GM18499 (cell line): ENCODE results near the gene P4HA3.
"Not testable (repeated sequence)": the region's sequence is repeated elsewhere in the genome, so short reads cannot be mapped to it uniquely, and the experiment has no call there.

Experiments used
- ATAC-seq: cut with Tn5 transposase; IDR thresholded peaks from one replicate; pipeline ENCODE4 v1.9.1; 2021; ENCODE audit warnings: moderate number of reproducible peaks; ENCODE audit not compliant: insufficient read depth, unreplicated experiment

The P4HA3 gene

GRCh38 chr11:74311352-74311926 is at the start of gene P4HA3:
Gene P4HA3 (minus strand): TSS chr11:74311640. CDS start chr11:74311611, 29 bp downstream.
- ATAC-seq, result no peak

GRCh38 chr11:74357449-74357848 is 46.0 kb upstream of the P4HA3 start:
- no peak for ATAC-seq

- no peak for ATAC-seq
Observed at GRCh38 chr11:74355626-74356025, 44.2 kb upstream of the P4HA3 start.

GRCh38 chr11:74354036-74354435 is 42.6 kb upstream of the P4HA3 start:
- ATAC-seq, result no peak

GRCh38 chr11:74347381-74347780 is 35.9 kb upstream of the P4HA3 start:
- ATAC-seq, result no peak

GRCh38 chr11:74345420-74345819 is 34.0 kb upstream of the P4HA3 start:
- no peak for ATAC-seq

- ATAC-seq, result no peak
Observed at GRCh38 chr11:74341921-74342320, 30.5 kb upstream of the P4HA3 start.

GRCh38 chr11:74339619-74340018 is 28.2 kb upstream of the P4HA3 start:
- ATAC-seq, result no peak

- no peak for ATAC-seq
Observed at GRCh38 chr11:74338963-74339362, 27.5 kb upstream of the P4HA3 start.

GRCh38 chr11:74333193-74333592 is 21.8 kb upstream of the P4HA3 start:
- ATAC-seq, result no peak

GRCh38 chr11:74332291-74332690 is 20.9 kb upstream of the P4HA3 start:
- ATAC-seq, result no peak

GRCh38 chr11:74331000-74331399 is 19.6 kb upstream of the P4HA3 start:
- ATAC-seq, result not testable (repeated sequence)

GRCh38 chr11:74330075-74330858 is 18.8 kb upstream of the P4HA3 start:
- no peak for ATAC-seq

- ATAC-seq, result no peak
Observed at GRCh38 chr11:74327076-74327475, 15.6 kb upstream of the P4HA3 start.

GRCh38 chr11:74326665-74327064 is 15.2 kb upstream of the P4HA3 start:
- no peak for ATAC-seq

GRCh38 chr11:74325649-74326645 is 14.5 kb upstream of the P4HA3 start:
- ATAC-seq, result no peak

- ATAC-seq, result no peak
Observed at GRCh38 chr11:74322667-74323066, 11.2 kb upstream of the P4HA3 start.

GRCh38 chr11:74321487-74322188 is 10.2 kb upstream of the P4HA3 start:
- no peak for ATAC-seq

GRCh38 chr11:74320538-74320937 is 9.1 kb upstream of the P4HA3 start:
- no peak for ATAC-seq

- no peak for ATAC-seq
Observed at GRCh38 chr11:74319139-74319816, 7.8 kb upstream of the P4HA3 start.
